Liver (tissue), 9 donors: ENCODE results near the gene DEAF1. TPM values are rescaled to one million over a fixed set of nuclear protein-coding genes. Genes with fewer than 3 reads are reported as not detected.

Experiments
- DNase-seq: peaks from one replicate; pipeline ENCODE4 v3.0.0-alpha.2; 2017; ENCODE audit warnings: low spot score
- H3K27ac ChIP-seq, 2 donors: one replicate each; pipeline ENCODE4 v1.7.0; 2013; ENCODE audit warnings: inconsistent platforms in 2 of 2, low read length in 2 of 2, control low read depth in 1 of 2, low read depth in 1 of 2, mild to moderate bottlenecking in 1 of 2
- H3K27me3 ChIP-seq, 4 donors: one replicate each; pipeline versions ENCODE4 v1.6.1 to v1.7.0; 2013; ENCODE audit warnings: low read length in 3 of 4, inconsistent platforms in 1 of 4, mild to moderate bottlenecking in 1 of 4, moderate library complexity in 1 of 4; ENCODE audit not compliant: control insufficient read depth in 4 of 4, insufficient read depth in 4 of 4
- H3K36me3 ChIP-seq, 4 donors: one replicate each; pipeline versions ENCODE4 v1.6.1 to v1.7.0; 2013; ENCODE audit warnings: low read length in 3 of 4, mild to moderate bottlenecking in 3 of 4, low read depth in 1 of 4, moderate library complexity in 1 of 4; ENCODE audit not compliant: control insufficient read depth in 4 of 4, insufficient read depth in 3 of 4
- H3K4me1 ChIP-seq, 4 donors: one replicate each; pipeline versions ENCODE4 v1.6.1 to v1.7.0; 2013; ENCODE audit warnings: low read length in 3 of 4, mild to moderate bottlenecking in 3 of 4, moderate library complexity in 1 of 4; ENCODE audit not compliant: control insufficient read depth in 4 of 4, insufficient read depth in 4 of 4
- H3K4me3 ChIP-seq, 3 donors: one replicate each; pipeline versions ENCODE4 v1.6.1 to v1.7.0; 2013; ENCODE audit warnings: low read length in 3 of 3, control low read depth in 1 of 3, low read depth in 1 of 3, mild to moderate bottlenecking in 1 of 3
- H3K9ac ChIP-seq, 2 donors: one replicate each; pipeline ENCODE4 v1.7.0; 2013; ENCODE audit warnings: low read length in 2 of 2, mild to moderate bottlenecking in 2 of 2, moderate library complexity in 2 of 2, control low read depth in 1 of 2, low read depth in 1 of 2
- H3K9me3 ChIP-seq, 4 donors: one replicate each; pipeline versions ENCODE4 v1.6.1 to v1.7.0; 2013; ENCODE audit warnings: low read length in 3 of 4; ENCODE audit not compliant: control insufficient read depth in 4 of 4
- EGR1 ChIP-seq, 2 donors: IDR thresholded peaks; 2 replicates each; pipeline ENCODE4 v1.6.1; 2016 to 2018; ENCODE audit warnings: antibody characterized with exemption in 2 of 2, low read depth in 2 of 2
- FOXA1 ChIP-seq: IDR thresholded peaks from 2 replicates; pipeline ENCODE4 v1.6.1; 2016; ENCODE audit warnings: antibody characterized with exemption
- FOXA2 ChIP-seq: IDR thresholded peaks from 2 replicates; pipeline ENCODE4 v1.6.1; 2016; ENCODE audit warnings: antibody characterized with exemption
- GABPA ChIP-seq, 2 donors: IDR thresholded peaks in 1 of 2; conservative IDR thresholded peaks in 1 of 2; 2 replicates each; pipeline ENCODE4 v1.6.1; 2016; ENCODE audit warnings: antibody characterized with exemption in 2 of 2, mild to moderate bottlenecking in 1 of 2, moderate library complexity in 1 of 2
- HNF4A ChIP-seq, 2 donors: conservative IDR thresholded peaks; 2 replicates each; pipeline ENCODE4 v1.6.1; 2016; ENCODE audit warnings: antibody characterized with exemption in 2 of 2, mild to moderate bottlenecking in 2 of 2
- HNF4G ChIP-seq: IDR thresholded peaks from 2 replicates; pipeline ENCODE4 v1.6.1; 2016; ENCODE audit warnings: antibody characterized with exemption
- JUND ChIP-seq, 2 donors: IDR thresholded peaks; 2 replicates each; pipeline ENCODE4 v1.6.1; 2016; ENCODE audit warnings: antibody characterized with exemption in 2 of 2
- NR2F2 ChIP-seq: IDR thresholded peaks from 2 replicates; pipeline ENCODE4 v1.6.1; 2016; ENCODE audit warnings: antibody characterized with exemption
- RAD21 ChIP-seq, 2 donors: IDR thresholded peaks; 2 replicates each; pipeline ENCODE4 v1.6.1; 2016; ENCODE audit warnings: antibody characterized with exemption in 2 of 2, mild to moderate bottlenecking in 2 of 2
- RXRA ChIP-seq, 2 donors: IDR thresholded peaks; 2 replicates each; pipeline ENCODE4 v1.6.1; 2017 to 2018; ENCODE audit warnings: antibody characterized with exemption in 2 of 2, mild to moderate bottlenecking in 1 of 2
- SP1 ChIP-seq: IDR thresholded peaks from 2 replicates; pipeline ENCODE4 v1.6.1; 2018; ENCODE audit warnings: antibody characterized with exemption, mild to moderate bottlenecking
- TAF1 ChIP-seq: conservative IDR thresholded peaks from 2 replicates; pipeline ENCODE4 v1.6.1; 2016; ENCODE audit warnings: antibody characterized with exemption, mild to moderate bottlenecking
- YY1 ChIP-seq: IDR thresholded peaks from 2 replicates; pipeline ENCODE4 v1.6.1; 2016; ENCODE audit warnings: antibody characterized with exemption, mild to moderate bottlenecking
- WGBS: extraction: QIAGEN DNeasy Blood & Tissue Kit; methylation state at CpG from one replicate; pipeline ENCODE4 v1.1.7; 2013; 5-methylcytosine and 5-hydroxymethylcytosine counted together
- polyA plus RNA-seq, 2 donors: library from polyadenylated mRNA; stranded (reverse) in 1 of 2; unstranded in 1 of 2; fragments of 200-250 nt in 1 of 2; fragments of >200 nt in 1 of 2; fragmentation: Nextera tagmentation in 1 of 2; extraction: Ambion mirVana in 1 of 2; gene quantifications; one replicate each; pipeline versions ENCODE4 v1.2.1 to v1.2.3, GENCODE V29; 2013 to 2015
- total RNA-seq, 2 donors: library from RNA; depleted of rRNA; stranded (reverse); fragments of >200 nt; gene quantifications; one replicate each; pipeline ENCODE4 v1.2.3, GENCODE V29; 2014
- TF ChIP-seq, protein P1 (sequence below): IDR thresholded peaks from 2 replicates; pipeline ENCODE4 v1.6.1; 2016; ENCODE audit warnings: antibody characterized with exemption
- TF ChIP-seq, protein P2 (sequence below): IDR thresholded peaks from 2 replicates; pipeline ENCODE4 v1.6.1; 2016; ENCODE audit warnings: antibody characterized with exemption
- TF ChIP-seq, protein P3 (sequence below): fragments of 150-350 bp; IDR thresholded peaks from 2 replicates; pipeline ENCODE4 v1.5.1; 2017; ENCODE audit warnings: improper control_type of control experiment, low read depth, low read length; ENCODE audit not compliant: missing input control
- TF ChIP-seq, protein P4 (sequence below): IDR thresholded peaks from 2 replicates; pipeline ENCODE4 v1.6.1; 2016; ENCODE audit warnings: antibody characterized with exemption, mild to moderate bottlenecking
- TF ChIP-seq, protein P5 (sequence below): IDR thresholded peaks from 2 replicates; pipeline ENCODE4 v1.6.1; 2016; ENCODE audit warnings: antibody characterized with exemption
- donor health status: healthy.
- donor health status: healthy.
- donor health status: healthy.
- donor health status: healthy.
- donor health status: healthy.

The DEAF1 gene
- total and polyA plus RNA-seq, 4 donors, result 7.0 to 11.4 (median 10.1) TPM

DNA sequence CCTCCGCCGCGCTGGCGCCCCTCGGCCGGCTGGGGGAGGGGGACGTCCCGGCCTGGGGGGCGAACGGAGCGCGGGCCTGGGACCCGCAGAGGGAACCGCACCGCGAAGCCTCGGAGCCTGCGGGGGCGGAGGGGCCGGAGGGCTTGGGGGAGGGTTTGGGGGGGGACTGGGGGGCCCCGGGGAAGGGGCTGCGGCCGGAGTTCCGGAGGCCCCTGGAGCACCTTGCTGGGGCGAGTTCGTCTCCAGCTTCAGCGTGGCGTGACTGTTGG is 67.8 kb downstream of the DEAF1 start (continued):
- TF ChIP-seq, protein P1, sequence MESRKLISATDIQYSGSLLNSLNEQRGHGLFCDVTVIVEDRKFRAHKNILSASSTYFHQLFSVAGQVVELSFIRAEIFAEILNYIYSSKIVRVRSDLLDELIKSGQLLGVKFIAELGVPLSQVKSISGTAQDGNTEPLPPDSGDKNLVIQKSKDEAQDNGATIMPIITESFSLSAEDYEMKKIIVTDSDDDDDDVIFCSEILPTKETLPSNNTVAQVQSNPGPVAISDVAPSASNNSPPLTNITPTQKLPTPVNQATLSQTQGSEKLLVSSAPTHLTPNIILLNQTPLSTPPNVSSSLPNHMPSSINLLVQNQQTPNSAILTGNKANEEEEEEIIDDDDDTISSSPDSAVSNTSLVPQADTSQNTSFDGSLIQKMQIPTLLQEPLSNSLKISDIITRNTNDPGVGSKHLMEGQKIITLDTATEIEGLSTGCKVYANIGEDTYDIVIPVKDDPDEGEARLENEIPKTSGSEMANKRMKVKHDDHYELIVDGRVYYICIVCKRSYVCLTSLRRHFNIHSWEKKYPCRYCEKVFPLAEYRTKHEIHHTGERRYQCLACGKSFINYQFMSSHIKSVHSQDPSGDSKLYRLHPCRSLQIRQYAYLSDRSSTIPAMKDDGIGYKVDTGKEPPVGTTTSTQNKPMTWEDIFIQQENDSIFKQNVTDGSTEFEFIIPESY, result no peak
- TF ChIP-seq, protein P2, sequence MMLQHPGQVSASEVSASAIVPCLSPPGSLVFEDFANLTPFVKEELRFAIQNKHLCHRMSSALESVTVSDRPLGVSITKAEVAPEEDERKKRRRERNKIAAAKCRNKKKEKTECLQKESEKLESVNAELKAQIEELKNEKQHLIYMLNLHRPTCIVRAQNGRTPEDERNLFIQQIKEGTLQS, result no peak
- TF ChIP-seq HNF4G (no peak), JUND (IDR thresholded peaks at IDR 0.05) (no peak), EGR1 (IDR thresholded peaks at IDR 0.05; ENCODE audit: low read depth in 2 of 2) (no peak), YY1 (no peak), NR2F2 (no peak), FOXA2 (no peak), TAF1 (no peak), SP1 (no peak), HNF4A (conservative IDR thresholded peaks at IDR 0.05) (no peak), RXRA (IDR thresholded peaks at IDR 0.05) (no peak), RAD21 (IDR thresholded peaks at IDR 0.05) (no peak)

DNA sequence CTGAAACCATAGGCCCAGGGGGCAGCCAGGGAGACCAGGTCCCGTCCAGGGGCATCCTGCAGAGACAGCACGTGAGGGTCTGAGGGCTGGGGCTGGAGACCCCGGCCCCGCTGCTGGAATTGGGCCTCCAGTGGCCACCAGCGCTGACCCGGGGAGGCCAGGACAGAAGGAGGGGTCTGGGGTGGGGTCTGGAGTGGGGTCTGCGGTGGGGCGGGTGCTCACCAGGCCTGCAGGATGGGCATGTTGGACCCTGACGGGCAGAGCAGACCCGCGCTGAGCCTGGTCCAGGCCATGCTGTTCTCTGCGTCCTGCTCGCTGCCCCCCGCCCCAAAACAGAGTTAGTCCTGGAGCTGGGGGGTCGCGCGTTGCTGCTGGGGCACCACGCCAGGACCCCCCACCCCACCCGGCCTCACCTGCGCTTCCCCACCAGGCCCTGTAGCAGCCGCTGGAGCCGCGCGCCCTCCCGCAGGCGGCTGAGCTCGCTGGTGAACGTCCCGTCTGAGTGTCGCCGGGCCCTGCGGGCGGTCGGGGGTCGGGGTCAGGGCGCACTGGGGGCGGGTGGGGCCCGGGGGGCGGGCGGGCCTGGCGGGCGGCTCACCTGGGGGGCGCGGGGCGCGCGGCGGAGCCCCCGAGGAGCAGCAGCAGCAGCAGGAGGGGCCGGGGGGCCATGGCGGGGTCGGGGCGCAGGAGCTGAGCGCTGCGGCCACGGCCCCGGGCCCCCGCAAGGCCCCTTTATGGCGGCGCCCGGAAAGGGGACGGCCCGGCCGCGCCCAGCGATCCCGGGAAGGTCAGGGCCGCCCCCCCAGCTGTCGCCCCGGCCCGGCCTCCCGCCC is 68.3 kb downstream of the DEAF1 start, which contains the start of gene SCT:
SCT (minus strand) TSS at position 707 of the 833 bp plus-strand sequence; CDS start at position 669, 38 bp downstream.
- no peaks in the 10 kb centered on the region for H3K9me3 ChIP-seq
- WGBS, result 41% methylated on average over 72 of the region's 72 CpGs
- H3K27ac ChIP-seq, result no peak within 1 kb of the TSS
- H3K4me1 ChIP-seq, result peaks cover 4 to 21% (median 9%) of the 10 kb centered on the region in 4 donors
- no peaks in the 10 kb centered on the region for H3K27me3 ChIP-seq
- H3K36me3 ChIP-seq, result peaks cover 0 to 2% (median 0%) of the 10 kb centered on the region in 4 donors
- TF ChIP-seq, protein P3, sequence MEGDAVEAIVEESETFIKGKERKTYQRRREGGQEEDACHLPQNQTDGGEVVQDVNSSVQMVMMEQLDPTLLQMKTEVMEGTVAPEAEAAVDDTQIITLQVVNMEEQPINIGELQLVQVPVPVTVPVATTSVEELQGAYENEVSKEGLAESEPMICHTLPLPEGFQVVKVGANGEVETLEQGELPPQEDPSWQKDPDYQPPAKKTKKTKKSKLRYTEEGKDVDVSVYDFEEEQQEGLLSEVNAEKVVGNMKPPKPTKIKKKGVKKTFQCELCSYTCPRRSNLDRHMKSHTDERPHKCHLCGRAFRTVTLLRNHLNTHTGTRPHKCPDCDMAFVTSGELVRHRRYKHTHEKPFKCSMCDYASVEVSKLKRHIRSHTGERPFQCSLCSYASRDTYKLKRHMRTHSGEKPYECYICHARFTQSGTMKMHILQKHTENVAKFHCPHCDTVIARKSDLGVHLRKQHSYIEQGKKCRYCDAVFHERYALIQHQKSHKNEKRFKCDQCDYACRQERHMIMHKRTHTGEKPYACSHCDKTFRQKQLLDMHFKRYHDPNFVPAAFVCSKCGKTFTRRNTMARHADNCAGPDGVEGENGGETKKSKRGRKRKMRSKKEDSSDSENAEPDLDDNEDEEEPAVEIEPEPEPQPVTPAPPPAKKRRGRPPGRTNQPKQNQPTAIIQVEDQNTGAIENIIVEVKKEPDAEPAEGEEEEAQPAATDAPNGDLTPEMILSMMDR, result no peak
- no peak for TF ChIP-seq EGR1 (IDR thresholded peaks at IDR 0.05; ENCODE audit: low read depth in 2 of 2)
- TF ChIP-seq GABPA (IDR thresholded peaks at IDR 0.05 in 1 of 2, conservative IDR thresholded peaks at IDR 0.05 in 1 of 2), result no peak
- TF ChIP-seq, protein P1, result no peak
- TF ChIP-seq NR2F2, result no peak
- TF ChIP-seq JUND (IDR thresholded peaks at IDR 0.05), result no peak
- TF ChIP-seq, protein P4, sequence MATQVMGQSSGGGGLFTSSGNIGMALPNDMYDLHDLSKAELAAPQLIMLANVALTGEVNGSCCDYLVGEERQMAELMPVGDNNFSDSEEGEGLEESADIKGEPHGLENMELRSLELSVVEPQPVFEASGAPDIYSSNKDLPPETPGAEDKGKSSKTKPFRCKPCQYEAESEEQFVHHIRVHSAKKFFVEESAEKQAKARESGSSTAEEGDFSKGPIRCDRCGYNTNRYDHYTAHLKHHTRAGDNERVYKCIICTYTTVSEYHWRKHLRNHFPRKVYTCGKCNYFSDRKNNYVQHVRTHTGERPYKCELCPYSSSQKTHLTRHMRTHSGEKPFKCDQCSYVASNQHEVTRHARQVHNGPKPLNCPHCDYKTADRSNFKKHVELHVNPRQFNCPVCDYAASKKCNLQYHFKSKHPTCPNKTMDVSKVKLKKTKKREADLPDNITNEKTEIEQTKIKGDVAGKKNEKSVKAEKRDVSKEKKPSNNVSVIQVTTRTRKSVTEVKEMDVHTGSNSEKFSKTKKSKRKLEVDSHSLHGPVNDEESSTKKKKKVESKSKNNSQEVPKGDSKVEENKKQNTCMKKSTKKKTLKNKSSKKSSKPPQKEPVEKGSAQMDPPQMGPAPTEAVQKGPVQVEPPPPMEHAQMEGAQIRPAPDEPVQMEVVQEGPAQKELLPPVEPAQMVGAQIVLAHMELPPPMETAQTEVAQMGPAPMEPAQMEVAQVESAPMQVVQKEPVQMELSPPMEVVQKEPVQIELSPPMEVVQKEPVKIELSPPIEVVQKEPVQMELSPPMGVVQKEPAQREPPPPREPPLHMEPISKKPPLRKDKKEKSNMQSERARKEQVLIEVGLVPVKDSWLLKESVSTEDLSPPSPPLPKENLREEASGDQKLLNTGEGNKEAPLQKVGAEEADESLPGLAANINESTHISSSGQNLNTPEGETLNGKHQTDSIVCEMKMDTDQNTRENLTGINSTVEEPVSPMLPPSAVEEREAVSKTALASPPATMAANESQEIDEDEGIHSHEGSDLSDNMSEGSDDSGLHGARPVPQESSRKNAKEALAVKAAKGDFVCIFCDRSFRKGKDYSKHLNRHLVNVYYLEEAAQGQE, result no peak
- TF ChIP-seq RXRA (IDR thresholded peaks at IDR 0.05), result no peak
- no peak for TF ChIP-seq RAD21 (IDR thresholded peaks at IDR 0.05)
- TF ChIP-seq, protein P5, sequence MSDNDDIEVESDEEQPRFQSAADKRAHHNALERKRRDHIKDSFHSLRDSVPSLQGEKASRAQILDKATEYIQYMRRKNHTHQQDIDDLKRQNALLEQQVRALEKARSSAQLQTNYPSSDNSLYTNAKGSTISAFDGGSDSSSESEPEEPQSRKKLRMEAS, result no peak
- TF ChIP-seq HNF4A (conservative IDR thresholded peaks at IDR 0.05), result no peak
- TF ChIP-seq TAF1, result no peak
- no peak for TF ChIP-seq YY1
- TF ChIP-seq, protein P2, result no peak
- TF ChIP-seq SP1, result no peak
- no peak for TF ChIP-seq FOXA2
- TF ChIP-seq FOXA1, result no peak
- H3K4me3 ChIP-seq, result no peak within 1 kb of the TSS
- no peak for DNase-seq
- H3K9ac ChIP-seq, result no peak within 1 kb of the TSS
